A549 (cell line): ENCODE results near the gene CPNE7. TPM values are rescaled to one million over a fixed set of nuclear protein-coding genes. Genes with fewer than 3 reads are reported as not detected.

Experiments used
- ATAC-seq, 2 experiments: fragments of 200-7000 bp in 1 of 2; fragments of >200 bp in 1 of 2; cut with Nextera tagmentation in 1 of 2; cut with Tn5 transposase in 1 of 2; 3 replicates each; pipeline versions ENCODE4 v1.8.0 to v1.9.1; 2018 to 2020; ENCODE audit warnings: mild to moderate bottlenecking in 1 of 2, moderate library complexity in 1 of 2
- CTCF ChIA-PET: fragments of 300-600 bp; sonication (Branson Sonifier 250); formaldehyde crosslinking; extraction: SDS; loops from one replicate; lab custom pipeline; 2021; ENCODE audit warnings: antibody characterized with exemption, inconsistent platforms; lab: Yijun Ruan, JAX
- POLR2A ChIA-PET: fragments of 350-600 bp; formaldehyde crosslinking; extraction: SDS; loops from one replicate; lab custom pipeline; 2021; ENCODE audit warnings: antibody characterized with exemption, inconsistent platforms; lab: Yijun Ruan, JAX
- DNase-seq, 2 experiments: peaks; one replicate each; pipeline versions ENCODE4 v3.0.0 to v3.0.0-alpha.2; 2011 to 2016; ENCODE audit warnings: low read depth in 1 of 2, low spot score in 1 of 2
- FAIRE-seq: peaks from 2 replicates; lab custom pipeline; 2011; peaks lifted over from hg19 to GRCh38; lab: Jason Lieb, UNC
- H3K27ac ChIP-seq, 2 experiments: fragments of >200 bp; sonication (Bioruptor Twin); formaldehyde crosslinking; 3 replicates each; pipeline ENCODE4 v1.5.1; 2016 to 2017
- H3K4me1 ChIP-seq: fragments of >200 bp; sonication (Bioruptor Twin); formaldehyde crosslinking; 3 replicates; pipeline ENCODE4 v1.6.1; 2016
- H3K4me2 ChIP-seq: fragments of >200 bp; sonication (Bioruptor Twin); formaldehyde crosslinking; 3 replicates; pipeline ENCODE4 v1.6.1; 2016
- H3K4me3 ChIP-seq: fragments of >200 bp; sonication (Bioruptor Twin); formaldehyde crosslinking; 3 replicates; pipeline ENCODE4 v1.5.1; 2016
- H3K9me3 ChIP-seq: fragments of >200 bp; sonication (Bioruptor Twin); formaldehyde crosslinking; 3 replicates; pipeline ENCODE4 v1.6.1; 2016
- BHLHE40 ChIP-seq: IDR thresholded peaks from 2 replicates; pipeline ENCODE4 v1.6.1; 2012; ENCODE audit warnings: low read depth, low read length, inconsistent platforms
- EHF ChIP-seq: fragments of 250-450 bp; sonication (Bioruptor Pico); IDR thresholded peaks from 2 replicates; pipeline ENCODE4 v1.5.0; 2020; ENCODE audit warnings: mild to moderate bottlenecking
- EHMT2 ChIP-seq: fragments of 200-600 bp; sonication (generic); IDR thresholded peaks from 2 replicates; pipeline ENCODE4 v1.6.1; 2016; ENCODE audit warnings: antibody characterized with exemption, low read depth, mild to moderate bottlenecking, moderate library complexity
- ESRRA ChIP-seq: fragments of 150-350 bp; IDR thresholded peaks from 2 replicates; pipeline ENCODE4 v1.6.1; 2014; ENCODE audit warnings: mild to moderate bottlenecking, low read length, borderline replicate concordance
- HEYL ChIP-seq: fragments of 250-450 bp; sonication (Bioruptor Pico); IDR thresholded peaks from 2 replicates; pipeline ENCODE4 v1.8.0; 2021; ENCODE audit warnings: mild to moderate bottlenecking, moderate library complexity
- HOXB13 ChIP-seq: fragments of 250-450 bp; sonication (Bioruptor Pico); IDR thresholded peaks from 2 replicates; pipeline ENCODE4 v1.5.0; 2020; ENCODE audit warnings: low read depth, mild to moderate bottlenecking, moderate library complexity
- JUN ChIP-seq, 2 experiments: fragments of >200 bp; sonication (Bioruptor Twin); formaldehyde crosslinking; IDR thresholded peaks; 2 replicates in 1 of 2; 3 replicates in 1 of 2; pipeline ENCODE4 v1.6.1; 2016 to 2017
- JUNB ChIP-seq: fragments of >200 bp; sonication (Bioruptor Twin); formaldehyde crosslinking; IDR thresholded peaks from 2 replicates; pipeline ENCODE4 v1.6.1; 2016
- KDM5A ChIP-seq: fragments of 200-600 bp; sonication (generic); IDR thresholded peaks from 2 replicates; pipeline ENCODE4 v1.6.1; 2016; ENCODE audit warnings: antibody characterized with exemption, mild to moderate bottlenecking
- MAFK ChIP-seq: fragments of 450-650 bp; IDR thresholded peaks from 2 replicates; pipeline ENCODE4 v1.6.1; 2014; ENCODE audit not compliant: partially characterized antibody
- NFE2L2 ChIP-seq: fragments of 150-350 bp; conservative IDR thresholded peaks from 2 replicates; pipeline ENCODE4 v1.6.1; 2014; ENCODE audit warnings: low read length
- PHF8 ChIP-seq: fragments of 200-600 bp; sonication (generic); IDR thresholded peaks from 2 replicates; pipeline ENCODE4 v1.6.1; 2016; ENCODE audit warnings: low read depth, mild to moderate bottlenecking, antibody characterized with exemption, moderate library complexity, borderline replicate concordance
- POLR2A ChIP-seq: IDR thresholded peaks from 2 replicates; pipeline ENCODE4 v1.6.1; 2012; ENCODE audit warnings: mild to moderate bottlenecking, low read length
- RFX5 ChIP-seq: fragments of 450-650 bp; IDR thresholded peaks from 2 replicates; pipeline ENCODE4 v1.7.1; 2014; ENCODE audit warnings: antibody characterized with exemption, mild to moderate bottlenecking, moderate library complexity
- SREBF2 ChIP-seq: fragments of 450-650 bp; IDR thresholded peaks from 2 replicates; pipeline ENCODE4 v1.6.1; 2014; ENCODE audit warnings: mild to moderate bottlenecking, moderate library complexity
- TFCP2L1 ChIP-seq: fragments of 250-450 bp; sonication (Bioruptor Pico); IDR thresholded peaks from 2 replicates; pipeline ENCODE4 v1.5.0; 2021; ENCODE audit warnings: mild to moderate bottlenecking
- ZFP36 ChIP-seq: fragments of 450-650 bp; IDR thresholded peaks from 2 replicates; pipeline ENCODE4 v1.6.1; 2014; ENCODE audit warnings: borderline replicate concordance; ENCODE audit not compliant: partially characterized antibody
- ZNF302 ChIP-seq: fragments of 250-450 bp; sonication (Bioruptor Pico); IDR thresholded peaks from 2 replicates; pipeline ENCODE4 v1.9.0; 2021; ENCODE audit warnings: inconsistent platforms, mild to moderate bottlenecking, moderate library complexity
- WGBS: methylation state at CpG from one replicate; pipeline ENCODE4 v1.1.6; 2017; ENCODE audit errors: missing lambda C conversion rate; 5-methylcytosine and 5-hydroxymethylcytosine counted together
- polyA plus RNA-seq, 4 experiments: library from polyadenylated mRNA; depleted of rRNA in 3 of 4; stranded (reverse); fragments of >200 nt; fragmentation: RNase III in 1 of 4; extraction: RNeasy Plus Mini Kit Qiagen cat#74134 plus additional on column Dnase treatment in 1 of 4; gene quantifications; 2 replicates in 3 of 4; 3 replicates in 1 of 4; pipeline ENCODE4 v1.2.3, GENCODE V29; 2011 to 2017
- TF ChIP-seq, protein P1 (sequence below): IDR thresholded peaks from 2 replicates; pipeline ENCODE4 v1.6.1; 2012
- TF ChIP-seq, protein P2 (sequence below): fragments of >200 bp; sonication (Bioruptor Twin); formaldehyde crosslinking; IDR thresholded peaks from 3 replicates; pipeline ENCODE4 v1.5.1; 2016

CPNE7 gene
- polyA plus RNA-seq, 2 of the 4 experiments (the other 2 are of a cell fraction): 22.8 to 45.2 TPM

DNA sequence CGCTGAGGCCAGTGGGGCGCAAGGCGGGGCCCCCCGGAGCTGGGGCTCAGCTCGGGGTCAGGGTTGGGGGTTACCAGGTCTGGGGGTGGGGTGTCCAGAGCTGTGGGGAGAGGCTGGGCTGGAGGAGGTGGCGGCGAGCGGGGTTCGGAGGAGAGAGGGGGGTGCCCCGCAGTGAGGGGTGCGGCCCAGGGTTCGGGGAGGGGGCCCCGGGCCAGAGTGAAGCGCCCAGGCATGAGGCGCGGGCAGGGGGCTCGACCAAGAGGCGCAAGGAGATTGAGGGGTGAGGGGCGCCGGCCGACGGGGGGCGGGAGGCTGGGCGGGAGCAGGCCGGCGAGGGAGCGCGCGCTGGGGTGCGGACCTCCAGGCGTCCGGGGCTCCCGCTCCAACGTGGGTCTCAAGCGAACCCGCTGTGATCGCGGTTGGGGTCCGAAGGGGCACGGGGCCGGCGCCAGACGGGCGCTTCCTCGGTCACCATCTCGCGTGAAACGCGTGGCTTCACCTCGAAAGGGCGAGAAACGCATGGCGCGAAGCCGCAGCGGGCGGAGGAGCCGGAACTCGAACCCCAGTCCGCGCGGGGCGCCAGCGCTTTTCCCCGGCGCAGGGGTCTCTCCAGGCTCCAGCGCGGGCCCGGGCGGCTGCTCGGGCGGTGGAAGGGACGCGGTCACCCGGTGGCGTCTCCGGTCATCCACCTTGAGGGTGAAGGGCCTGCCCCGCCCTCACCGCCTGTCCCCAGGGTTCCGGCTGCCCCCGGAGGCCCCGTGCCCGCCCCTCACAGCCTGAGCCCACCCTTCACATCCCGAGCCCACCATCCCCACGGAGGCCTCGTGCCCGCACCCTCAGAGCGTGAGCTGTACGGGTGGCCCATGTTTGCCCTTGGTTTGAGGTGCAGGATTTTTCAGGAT, 846 bp downstream of the CPNE7 start:
- ATAC-seq (no peak; a peak in 1 of 6 replicates), DNase-seq (no peak), FAIRE-seq (no peak)
- peaks cover 22% of the 10 kb centered on the region for H3K4me1 ChIP-seq
- TF ChIP-seq PHF8: 0 out of 2 replicates have a peak, but pooled peaks have one; percentile 3
- TF ChIP-seq NFE2L2: no peak
- TF ChIP-seq EHF (CRISPR knock-in tag): no peak
- no peak for TF ChIP-seq JUNB
- TF ChIP-seq JUN (IDR thresholded peaks at IDR 0.05): no peak
- peak overlapping the region; percentile 73 for H3K4me3 ChIP-seq
- ChIA-PET POLR2A (no interaction called here), CTCF (interaction anchor here (0.8 to 2.7 kb wide), 11 partner anchors 11 to 146 kb away, joined by 3 to 17 read pairs (median 7); no protein-coding TSS in a partner anchor)
- H3K9me3 ChIP-seq: no peaks in the 10 kb centered on the region
- H3K27ac ChIP-seq: peak overlapping the region; percentile 90 to 97
- WGBS: 80% methylated on average over 54 of the region's 89 CpGs
- peak overlapping the region; percentile 76 for H3K4me2 ChIP-seq

DNA sequence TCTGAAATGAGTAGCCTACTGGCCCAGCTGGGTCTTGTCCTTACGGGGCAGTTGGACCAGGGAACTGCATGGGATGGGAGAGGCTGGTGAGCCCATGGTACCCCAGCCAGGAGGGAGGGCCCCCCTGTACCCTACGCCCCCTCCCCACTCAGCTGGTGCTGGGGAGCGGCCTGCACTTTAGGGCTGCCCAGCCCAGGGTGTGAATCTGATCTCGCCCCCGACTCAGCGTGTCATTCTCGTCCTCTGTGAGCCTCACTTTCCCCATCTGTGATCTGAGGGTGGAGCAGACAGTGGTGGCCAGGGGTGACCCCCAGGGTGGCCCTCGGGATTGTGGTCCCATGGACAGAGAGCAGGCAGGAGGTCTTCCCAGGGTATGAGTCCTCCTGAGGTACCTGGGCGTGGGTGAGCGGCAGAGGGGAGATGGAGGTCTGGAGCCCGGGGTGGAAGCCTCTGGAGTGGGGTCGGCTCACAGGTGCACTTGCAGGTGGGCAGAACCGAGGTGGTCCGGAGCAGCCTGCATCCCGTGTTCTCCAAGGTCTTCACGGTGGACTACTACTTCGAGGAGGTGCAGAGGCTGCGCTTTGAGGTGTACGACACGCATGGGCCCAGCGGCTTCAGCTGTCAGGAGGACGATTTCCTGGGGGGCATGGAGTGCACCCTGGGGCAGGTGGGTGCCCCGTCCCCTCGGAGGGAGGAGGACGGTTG, 1.6 kb downstream of the CPNE7 start:
- DNase-seq (no peak), ATAC-seq (no peak), FAIRE-seq (no peak)
- Histone ChIP-seq H3K27ac (peak overlapping the region in 1 of 2 experiments; percentile 97; a peak in 1 of 6 replicates), H3K4me3 (peak overlapping the region; percentile 73; the same call in 2 of the 3 replicates), H3K4me2 (peak overlapping the region; percentile 76), H3K4me1 (peaks cover 30% of the 10 kb centered on the region), H3K9me3 (no peaks in the 10 kb centered on the region)
- CTCF ChIA-PET: interaction anchor here (0.6 to 2.7 kb wide), 7 partner anchors 11 to 284 kb away, joined by 3 to 17 read pairs (median 5); no protein-coding TSS in a partner anchor
- POLR2A ChIA-PET: no interaction called here
- TF ChIP-seq ZNF302 (CRISPR knock-in tag) (no peak), SREBF2 (no peak)
- TF ChIP-seq, protein P1, sequence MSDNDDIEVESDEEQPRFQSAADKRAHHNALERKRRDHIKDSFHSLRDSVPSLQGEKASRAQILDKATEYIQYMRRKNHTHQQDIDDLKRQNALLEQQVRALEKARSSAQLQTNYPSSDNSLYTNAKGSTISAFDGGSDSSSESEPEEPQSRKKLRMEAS: no peak
- TF ChIP-seq, protein P2, sequence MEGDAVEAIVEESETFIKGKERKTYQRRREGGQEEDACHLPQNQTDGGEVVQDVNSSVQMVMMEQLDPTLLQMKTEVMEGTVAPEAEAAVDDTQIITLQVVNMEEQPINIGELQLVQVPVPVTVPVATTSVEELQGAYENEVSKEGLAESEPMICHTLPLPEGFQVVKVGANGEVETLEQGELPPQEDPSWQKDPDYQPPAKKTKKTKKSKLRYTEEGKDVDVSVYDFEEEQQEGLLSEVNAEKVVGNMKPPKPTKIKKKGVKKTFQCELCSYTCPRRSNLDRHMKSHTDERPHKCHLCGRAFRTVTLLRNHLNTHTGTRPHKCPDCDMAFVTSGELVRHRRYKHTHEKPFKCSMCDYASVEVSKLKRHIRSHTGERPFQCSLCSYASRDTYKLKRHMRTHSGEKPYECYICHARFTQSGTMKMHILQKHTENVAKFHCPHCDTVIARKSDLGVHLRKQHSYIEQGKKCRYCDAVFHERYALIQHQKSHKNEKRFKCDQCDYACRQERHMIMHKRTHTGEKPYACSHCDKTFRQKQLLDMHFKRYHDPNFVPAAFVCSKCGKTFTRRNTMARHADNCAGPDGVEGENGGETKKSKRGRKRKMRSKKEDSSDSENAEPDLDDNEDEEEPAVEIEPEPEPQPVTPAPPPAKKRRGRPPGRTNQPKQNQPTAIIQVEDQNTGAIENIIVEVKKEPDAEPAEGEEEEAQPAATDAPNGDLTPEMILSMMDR: no peak
- 90% methylated on average over 23 of the region's 25 CpGs for WGBS

DNA sequence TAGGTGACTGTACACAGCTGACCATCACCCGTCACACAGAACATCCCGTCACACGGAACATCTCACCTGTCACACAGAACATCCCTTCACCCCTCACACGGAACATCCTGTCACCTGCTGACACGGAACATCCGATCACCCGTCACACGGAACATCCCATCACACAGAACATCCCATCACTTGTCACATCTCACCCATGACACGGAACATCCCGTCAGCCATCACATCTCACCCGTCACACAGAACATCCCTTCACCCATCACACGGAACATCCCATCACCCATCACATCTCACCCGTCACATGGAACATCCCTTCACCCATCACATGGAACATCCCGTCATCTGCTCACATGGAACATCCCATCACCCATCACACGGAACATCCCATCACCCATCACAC, 3.8 kb downstream of the CPNE7 start:
- H3K4me2 ChIP-seq: no peak overlapping the region
- 89% methylated on average over 15 of the region's 15 CpGs for WGBS
- POLR2A ChIA-PET: no interaction called here
- DNase-seq: no peak
- TF ChIP-seq RFX5: no peak
- TF ChIP-seq NFE2L2: no peak
- no peak for TF ChIP-seq HOXB13
- no peak for TF ChIP-seq KDM5A
- TF ChIP-seq MAFK: no peak
- no peak for TF ChIP-seq POLR2A
- no peak for TF ChIP-seq TFCP2L1
- no peak for TF ChIP-seq ESRRA
- TF ChIP-seq EHMT2: no peak
- TF ChIP-seq JUNB: no peak
- TF ChIP-seq BHLHE40: no peak
- TF ChIP-seq, protein P1: no peak
- TF ChIP-seq ZFP36: no peak
- no peak for TF ChIP-seq HEYL (CRISPR knock-in tag)
- TF ChIP-seq, all 56 proteins: peak for 0
- peaks cover 31% of the 10 kb centered on the region for H3K4me1 ChIP-seq
- ATAC-seq: no peak
- FAIRE-seq: no peak
- H3K9me3 ChIP-seq: no peaks in the 10 kb centered on the region
- CTCF ChIA-PET: interaction anchor here (0.6 to 1.4 kb wide), 2 partner anchors 21 to 78 kb away, joined by 3 read pairs; no protein-coding TSS in a partner anchor
- H3K4me3 ChIP-seq: no peak overlapping the region
- no peak overlapping the region for H3K27ac ChIP-seq
